Upper lobe of left lung (tissue), 6 donors: Measurements from ENCODE around the gene ADIG. TPM values are rescaled to one million over a fixed set of nuclear protein-coding genes. Genes with fewer than 3 reads are reported as not detected.

Experiments
- ATAC-seq, 2 donors: fragments of 200-7000 bp; cut with Tn5 transposase; one replicate each; pipeline ENCODE4 v1.9.1; 2022; ENCODE audit warnings: mild to moderate bottlenecking in 2 of 2, moderate library complexity in 2 of 2; ENCODE audit not compliant: low FRiP score in 2 of 2
- DNase-seq, 2 donors: peaks; one replicate each; pipeline ENCODE4 v3.0.0-alpha.2; 2019 to 2020
- H3K27ac ChIP-seq, 4 donors: fragments of 200-600 bp; sonication (generic); one replicate each; pipeline ENCODE4 v1.5.1; 2016 to 2019
- H3K27me3 ChIP-seq, 4 donors: fragments of 200-600 bp; sonication (generic); one replicate each; pipeline ENCODE4 v1.5.1; 2017 to 2019
- H3K36me3 ChIP-seq, 4 donors: fragments of 200-600 bp; sonication (generic); one replicate each; pipeline ENCODE4 v1.5.1; 2016 to 2019
- H3K4me1 ChIP-seq, 4 donors: fragments of 200-600 bp; sonication (generic); one replicate each; pipeline ENCODE4 v1.5.1; 2018 to 2019
- H3K4me3 ChIP-seq, 4 donors: fragments of 200-600 bp; sonication (generic); one replicate each; pipeline ENCODE4 v1.5.1; 2017 to 2019; ENCODE audit warnings: mild to moderate bottlenecking in 2 of 4, moderate library complexity in 1 of 4
- H3K9me3 ChIP-seq, 4 donors: fragments of 200-600 bp; sonication (generic); one replicate each; pipeline ENCODE4 v1.5.1; 2018 to 2019
- EP300 ChIP-seq, 4 donors: sonication (generic); formaldehyde crosslinking; IDR thresholded peaks; one replicate each; pipeline ENCODE4 v1.5.1; 2017; ENCODE audit warnings: antibody characterized with exemption in 4 of 4, control low read depth in 2 of 4
- POLR2A ChIP-seq, 4 donors: fragments of 450-650 bp; IDR thresholded peaks; one replicate each; pipeline ENCODE4 v1.5.1; 2016 to 2017; ENCODE audit warnings: antibody characterized with exemption in 4 of 4, mild to moderate bottlenecking in 2 of 4
- POLR2AphosphoS5 ChIP-seq, 2 donors: sonication (generic); formaldehyde crosslinking; IDR thresholded peaks; one replicate each; pipeline ENCODE4 v1.5.1; 2017; ENCODE audit warnings: antibody characterized with exemption in 2 of 2
- WGBS, 2 donors: methylation state at CpG; one replicate each; pipeline ENCODE4 v1.1.5; 2017 to 2018; 5-methylcytosine and 5-hydroxymethylcytosine counted together
- total RNA-seq, 6 donors: library from RNA; depleted of rRNA in 4 of 6; stranded (reverse); fragments of >200 nt in 4 of 6; gene quantifications; one replicate each; pipeline versions ENCODE4 v1.1.0 to v1.2.1, GENCODE V29; 2016 to 2021
- TF ChIP-seq, protein P1 (sequence below), 6 experiments: fragments of 450-650 bp in 4 of 6; fragments of 200-600 bp in 2 of 6; sonication (generic) in 2 of 6; IDR thresholded peaks; one replicate each; pipeline ENCODE4 v1.5.1; 2016 to 2019; ENCODE audit warnings: antibody characterized with exemption in 6 of 6
- donor health status: DM: no; HTN: no; CAD: no; lungs with moderate emphysema.
- donor health status: DM: no; HTN: yes; CAD: no; lungs with severe emphysema.

ADIG gene
- total RNA-seq, 6 donors from 2014 or later = 0.29 TPM; not detected in 5

DNA sequence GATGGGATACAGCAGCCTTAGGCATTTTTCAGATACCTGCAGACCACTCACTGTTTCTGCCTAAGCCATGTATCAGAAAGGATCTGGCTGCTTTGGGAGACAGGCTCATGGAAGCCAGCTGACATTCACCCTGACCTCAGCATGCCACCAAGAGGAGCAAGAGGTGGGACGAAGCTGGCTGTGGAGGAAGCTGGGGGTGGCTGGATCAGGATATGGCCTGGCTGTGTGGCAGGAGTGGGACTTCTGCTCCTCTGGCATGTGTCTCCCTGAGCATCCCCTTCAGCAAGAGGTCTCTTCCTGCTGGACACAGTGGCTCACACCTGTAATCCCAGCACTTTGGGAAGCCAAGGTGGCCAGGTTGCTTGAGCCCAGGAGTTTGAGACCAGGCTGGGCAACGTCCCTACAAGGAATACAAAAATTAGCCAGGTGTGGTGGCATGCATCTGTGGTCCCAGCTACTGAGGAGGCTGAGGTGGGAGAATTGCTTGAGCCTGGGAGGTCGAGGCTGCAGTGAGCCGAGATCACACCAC lies 897 bp downstream of the ADIG start:
- TF ChIP-seq POLR2A (IDR thresholded peaks at IDR 0.05) = no peak
- no peak for TF ChIP-seq POLR2AphosphoS5 (IDR thresholded peaks at IDR 0.05)
- TF ChIP-seq EP300 (IDR thresholded peaks at IDR 0.05) = no peak
- TF ChIP-seq, protein P1, sequence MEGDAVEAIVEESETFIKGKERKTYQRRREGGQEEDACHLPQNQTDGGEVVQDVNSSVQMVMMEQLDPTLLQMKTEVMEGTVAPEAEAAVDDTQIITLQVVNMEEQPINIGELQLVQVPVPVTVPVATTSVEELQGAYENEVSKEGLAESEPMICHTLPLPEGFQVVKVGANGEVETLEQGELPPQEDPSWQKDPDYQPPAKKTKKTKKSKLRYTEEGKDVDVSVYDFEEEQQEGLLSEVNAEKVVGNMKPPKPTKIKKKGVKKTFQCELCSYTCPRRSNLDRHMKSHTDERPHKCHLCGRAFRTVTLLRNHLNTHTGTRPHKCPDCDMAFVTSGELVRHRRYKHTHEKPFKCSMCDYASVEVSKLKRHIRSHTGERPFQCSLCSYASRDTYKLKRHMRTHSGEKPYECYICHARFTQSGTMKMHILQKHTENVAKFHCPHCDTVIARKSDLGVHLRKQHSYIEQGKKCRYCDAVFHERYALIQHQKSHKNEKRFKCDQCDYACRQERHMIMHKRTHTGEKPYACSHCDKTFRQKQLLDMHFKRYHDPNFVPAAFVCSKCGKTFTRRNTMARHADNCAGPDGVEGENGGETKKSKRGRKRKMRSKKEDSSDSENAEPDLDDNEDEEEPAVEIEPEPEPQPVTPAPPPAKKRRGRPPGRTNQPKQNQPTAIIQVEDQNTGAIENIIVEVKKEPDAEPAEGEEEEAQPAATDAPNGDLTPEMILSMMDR (IDR thresholded peaks at IDR 0.05) = no peak
- Histone ChIP-seq H3K4me3 (no peak overlapping the region), H3K27me3 (no peaks in the 10 kb centered on the region), H3K36me3 (peaks cover 0 to 9% (median 0%) of the 10 kb centered on the region in 4 donors), H3K27ac (no peak overlapping the region), H3K4me1 (no peaks in the 10 kb centered on the region), H3K9me3 (no peaks in the 10 kb centered on the region)
- ATAC-seq (no peak), DNase-seq (no peak)
- WGBS, 2 donors = 49 to 69% methylated on average over 4 of the region's 4 CpGs

DNA sequence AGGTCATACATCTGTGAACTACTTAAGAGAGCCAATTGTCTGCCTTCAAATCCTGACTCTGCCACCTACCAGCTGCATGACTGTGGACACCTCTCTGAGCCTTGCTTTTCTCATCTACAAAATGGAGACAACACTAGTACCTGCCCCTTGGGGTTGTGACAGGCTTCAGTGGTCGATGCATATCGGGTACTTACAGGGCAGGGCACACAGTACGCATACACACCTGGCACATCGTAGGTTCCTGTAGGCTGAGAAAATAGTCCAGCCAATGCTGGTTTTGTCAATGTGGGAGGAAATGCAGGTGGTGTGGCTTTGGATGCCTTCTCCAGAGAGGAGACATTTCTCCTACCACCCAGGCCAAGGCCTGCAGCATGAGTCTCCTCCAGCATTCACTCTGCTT lies 2.3 kb downstream of the ADIG start:
- Histone ChIP-seq H3K36me3 (peaks cover 0 to 2% (median 0%) of the 10 kb centered on the region in 4 donors), H3K4me3 (no peak overlapping the region), H3K4me1 (no peaks in the 10 kb centered on the region), H3K9me3 (no peaks in the 10 kb centered on the region), H3K27me3 (no peaks in the 10 kb centered on the region), H3K27ac (no peak overlapping the region)
- DNase-seq (no peak), ATAC-seq (no peak)
- 83 to 94% methylated on average over 4 of the region's 4 CpGs for WGBS, 2 donors
- no peak for TF ChIP-seq POLR2A (IDR thresholded peaks at IDR 0.05)

DNA sequence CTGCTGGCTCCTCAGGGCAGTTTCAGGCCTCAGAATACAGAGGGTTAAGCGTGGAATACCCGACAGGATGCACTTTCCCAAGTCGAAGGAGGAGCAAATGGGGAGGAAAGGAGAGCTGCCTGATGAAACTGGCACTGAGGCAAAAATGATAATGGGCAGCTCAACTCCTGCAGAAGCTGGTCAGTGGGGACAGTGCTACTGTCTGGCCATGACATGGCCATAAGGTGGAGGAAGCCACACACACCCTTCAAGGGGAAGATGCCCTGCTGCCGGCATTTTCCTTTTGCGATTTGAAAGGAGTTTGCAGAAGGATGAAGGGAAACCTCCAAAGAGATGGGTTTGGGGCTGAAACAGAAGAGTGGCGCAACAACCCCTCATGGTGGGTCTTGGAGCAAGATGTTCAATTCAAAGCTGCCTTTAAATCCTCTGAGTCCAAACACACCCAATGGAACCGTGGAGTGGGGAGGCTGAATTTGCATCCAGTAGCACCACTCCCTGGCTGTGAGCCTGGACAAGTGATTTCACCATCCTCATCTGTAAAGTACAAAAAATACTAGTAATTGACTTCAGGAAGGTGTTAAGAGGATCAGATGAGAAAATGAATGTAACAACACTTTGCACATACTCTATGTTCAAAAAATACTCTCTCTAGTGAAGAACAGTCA lies 3.2 kb downstream of the ADIG start:
- H3K27ac ChIP-seq = no peak overlapping the region
- no peak overlapping the region for H3K4me3 ChIP-seq
- DNase-seq (no peak), ATAC-seq (no peak)
- TF ChIP-seq, protein P1 (IDR thresholded peaks at IDR 0.05) = no peak
- no peak for TF ChIP-seq POLR2A (IDR thresholded peaks at IDR 0.05)
- no peaks in the 10 kb centered on the region for H3K27me3 ChIP-seq
- no peaks in the 10 kb centered on the region for H3K9me3 ChIP-seq
- H3K4me1 ChIP-seq = no peaks in the 10 kb centered on the region
- no peaks in the 10 kb centered on the region for H3K36me3 ChIP-seq
- 52 to 56% methylated on average over 6 to 7 of the region's 7 CpGs for WGBS, 2 donors

DNA sequence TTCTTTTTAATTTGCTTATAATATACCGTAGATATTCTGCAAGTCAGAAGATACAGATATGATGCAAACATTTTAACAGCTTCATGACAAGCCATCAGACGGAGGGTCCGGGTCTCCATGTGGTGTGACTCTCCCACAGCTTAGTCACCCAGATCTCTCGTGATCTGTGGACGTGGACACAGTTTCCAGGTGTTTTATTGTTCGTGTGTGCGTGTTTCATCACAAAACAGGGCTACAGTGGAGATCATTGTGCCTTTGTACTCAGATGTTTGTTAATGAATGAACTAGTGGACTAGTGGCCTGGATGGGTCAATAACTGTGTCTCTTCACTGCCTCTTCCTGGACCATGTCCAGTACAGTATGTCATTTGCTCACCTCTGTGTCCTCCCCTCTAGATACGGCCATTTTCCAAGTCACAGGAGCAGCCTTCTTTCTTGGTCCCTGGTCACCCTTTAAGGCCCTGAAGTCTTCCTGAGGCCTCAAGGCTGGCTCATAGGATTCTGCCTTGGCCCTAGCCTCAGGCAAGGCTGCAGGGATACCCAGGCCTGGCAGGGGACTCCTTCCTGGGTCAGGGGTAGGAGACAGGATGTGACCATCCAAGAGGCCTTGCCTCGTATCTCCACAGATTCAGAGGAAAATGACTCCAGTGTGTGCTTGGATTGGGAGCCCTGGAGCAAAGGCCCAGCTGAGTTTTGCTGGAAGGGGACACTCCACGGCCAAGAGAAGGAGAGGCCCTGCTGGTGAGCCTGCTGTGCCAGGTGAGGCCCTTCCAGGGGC lies 4.6 kb downstream of the ADIG start:
- 80 to 85% methylated on average over 9 to 10 of the region's 10 CpGs for WGBS, 2 donors

DNA sequence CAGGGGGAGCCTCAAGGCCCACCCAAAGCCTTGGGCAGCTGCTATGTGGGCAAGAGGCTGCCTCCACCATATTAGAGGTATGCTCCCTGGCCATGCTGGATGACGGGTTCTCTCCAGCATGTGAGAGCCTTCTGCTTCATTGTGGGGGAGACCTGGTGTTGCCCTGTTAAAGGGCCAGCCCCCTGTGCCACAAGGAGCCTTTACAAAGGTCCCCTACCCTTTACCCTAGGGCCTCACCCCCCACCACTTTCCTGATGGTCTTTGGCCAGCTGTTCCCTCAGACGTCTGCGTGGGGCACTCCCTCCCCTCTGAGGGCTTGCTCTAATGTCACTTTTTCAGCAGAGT lies 5.2 kb downstream of the ADIG start:
- Histone ChIP-seq H3K4me1 (no peaks in the 10 kb centered on the region), H3K27me3 (no peaks in the 10 kb centered on the region), H3K4me3 (no peak overlapping the region), H3K9me3 (no peaks in the 10 kb centered on the region), H3K27ac (no peak overlapping the region), H3K36me3 (no peaks in the 10 kb centered on the region)
- DNase-seq = no peak
- ATAC-seq = no peak
- 68 to 76% methylated on average over 2 to 3 of the region's 3 CpGs for WGBS, 2 donors
- TF ChIP-seq, protein P1 (IDR thresholded peaks at IDR 0.05) = no peak
- TF ChIP-seq POLR2A (IDR thresholded peaks at IDR 0.05) = no peak
- no peak for TF ChIP-seq POLR2AphosphoS5 (IDR thresholded peaks at IDR 0.05)
- TF ChIP-seq EP300 (IDR thresholded peaks at IDR 0.05) = no peak

More for the DNA sequence above, 4.6 kb downstream of the ADIG start:
- H3K27me3 ChIP-seq = no peaks in the 10 kb centered on the region
- H3K36me3 ChIP-seq = no peaks in the 10 kb centered on the region
- H3K27ac ChIP-seq = no peak overlapping the region
- no peaks in the 10 kb centered on the region for H3K9me3 ChIP-seq
- DNase-seq (no peak), ATAC-seq (no peak)
- TF ChIP-seq EP300 (IDR thresholded peaks at IDR 0.05) = no peak
- TF ChIP-seq, protein P1 (IDR thresholded peaks at IDR 0.05) = no peak
- H3K4me1 ChIP-seq = no peaks in the 10 kb centered on the region
- no peak overlapping the region for H3K4me3 ChIP-seq
